Measurements from ENCODE around the gene ENHO.
A peak's percentile ranks its signal among the peaks of the same experiment; 100 is the strongest.

The ENHO gene

DNA sequence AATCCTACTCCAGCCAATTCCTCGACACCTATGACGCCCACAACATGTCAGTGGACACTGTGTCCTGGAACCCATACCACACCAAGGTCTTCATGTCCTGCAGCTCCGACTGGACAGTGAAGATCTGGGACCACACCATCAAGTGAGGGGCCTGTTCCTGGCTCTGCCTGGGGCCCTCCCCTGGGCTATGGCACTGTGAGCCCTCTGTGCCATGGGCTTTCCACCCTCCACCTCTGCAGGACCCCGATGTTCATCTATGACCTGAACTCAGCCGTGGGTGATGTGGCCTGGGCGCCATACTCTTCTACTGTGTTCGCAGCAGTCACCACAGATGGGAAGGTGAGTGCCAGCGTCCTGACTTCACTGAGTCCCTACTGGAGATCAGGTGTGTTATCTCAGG is 8.4 kb downstream of the ENHO start:
- Histone ChIP-seq H3K4me1 (ENCODE audit: control insufficient read depth, low read length) (peaks cover 19% of the 10 kb centered on the region), H3F3A (ENCODE audit: control insufficient read depth, insufficient read depth) (no peaks in the 10 kb centered on the region), H3K36me3 (ENCODE audit: control insufficient read depth, low read length) (no peaks in the 10 kb centered on the region), H3K9me2 (replicated peaks; ENCODE audit: control insufficient read depth, low read length) (no peaks in the 10 kb centered on the region), H4K20me1 (ENCODE audit: control insufficient read depth, insufficient read depth, low read depth, low read length) (no peaks in the 10 kb centered on the region), H3K4me2 (ENCODE audit: low read length) (no peak overlapping the region), H3K27ac (ENCODE audit: low read depth, low read length) (no peak overlapping the region), H3K27me3 (ENCODE audit: control insufficient read depth, low read length) (peaks cover 5% of the 10 kb centered on the region; the same call in 1 of the 2 replicates), H3K4me3 (ENCODE audit: low read length) (no peak overlapping the region), H3K9me3 (ENCODE audit: control insufficient read depth, insufficient read depth, low read length) (no peaks in the 10 kb centered on the region), H3K79me2 (ENCODE audit: control insufficient read depth, low read length) (no peaks in the 10 kb centered on the region)
- no peak for TF ChIP-seq CTCF (IDR thresholded peaks at IDR 0.05; ENCODE audit: low read depth, low read length, poor library complexity, severe bottlenecking)
- no peak for TF ChIP-seq EZH2phosphoT487 (IDR thresholded peaks at IDR 0.05; ENCODE audit: borderline replicate concordance, low read length)

- no peak for TF ChIP-seq EZH2phosphoT487 (IDR thresholded peaks at IDR 0.05; ENCODE audit: borderline replicate concordance, low read length)
- no peak for TF ChIP-seq CTCF (IDR thresholded peaks at IDR 0.05; ENCODE audit: low read depth, low read length, poor library complexity, severe bottlenecking)
- no peaks in the 10 kb centered on the region for H3K9me3 ChIP-seq (ENCODE audit: control insufficient read depth, insufficient read depth, low read length)
- H3K4me3 ChIP-seq (ENCODE audit: low read length): no peak overlapping the region
- H4K20me1 ChIP-seq (ENCODE audit: control insufficient read depth, insufficient read depth, low read depth, low read length): no peaks in the 10 kb centered on the region
- H3K79me2 ChIP-seq (ENCODE audit: control insufficient read depth, low read length): no peaks in the 10 kb centered on the region
- H3F3A ChIP-seq (ENCODE audit: control insufficient read depth, insufficient read depth): no peaks in the 10 kb centered on the region
- peaks cover 13% of the 10 kb centered on the region for H3K4me1 ChIP-seq (ENCODE audit: control insufficient read depth, low read length)
- no peaks in the 10 kb centered on the region for H3K9me2 ChIP-seq (replicated peaks; ENCODE audit: control insufficient read depth, low read length)
- peaks cover 5% of the 10 kb centered on the region; the same call in 1 of the 2 replicates for H3K27me3 ChIP-seq (ENCODE audit: control insufficient read depth, low read length)
- no peak overlapping the region for H3K27ac ChIP-seq (ENCODE audit: low read depth, low read length)
- peak overlapping the region; percentile 26; the same call in 1 of the 2 replicates for H3K4me2 ChIP-seq (ENCODE audit: low read length)
- no peaks in the 10 kb centered on the region for H3K36me3 ChIP-seq (ENCODE audit: control insufficient read depth, low read length)
Measured at GRCh38 chr9:34513567-34514214, 9.1 kb downstream of the ENHO start.

GRCh38 chr9:34512131-34513078 is 10.4 kb downstream of the ENHO start:
- no peak overlapping the region for H3K4me3 ChIP-seq (ENCODE audit: low read length)
- no peaks in the 10 kb centered on the region for H3K36me3 ChIP-seq (ENCODE audit: control insufficient read depth, low read length)
- no peaks in the 10 kb centered on the region for H3K79me2 ChIP-seq (ENCODE audit: control insufficient read depth, low read length)
- peaks cover 10% of the 10 kb centered on the region for H3K4me1 ChIP-seq (ENCODE audit: control insufficient read depth, low read length)
- H3K4me2 ChIP-seq (ENCODE audit: low read length): no peak overlapping the region
- no peak overlapping the region for H3K27ac ChIP-seq (ENCODE audit: low read depth, low read length)
- TF ChIP-seq CTCF (IDR thresholded peaks at IDR 0.05; ENCODE audit: low read depth, low read length, poor library complexity, severe bottlenecking) (no peak), EZH2phosphoT487 (IDR thresholded peaks at IDR 0.05; ENCODE audit: borderline replicate concordance, low read length) (no peak)
- H3K27me3 ChIP-seq (ENCODE audit: control insufficient read depth, low read length): peaks cover 2% of the 10 kb centered on the region; the same call in 1 of the 2 replicates
- no peaks in the 10 kb centered on the region for H3F3A ChIP-seq (ENCODE audit: control insufficient read depth, insufficient read depth)
- H3K9me2 ChIP-seq (replicated peaks; ENCODE audit: control insufficient read depth, low read length): no peaks in the 10 kb centered on the region
- H4K20me1 ChIP-seq (ENCODE audit: control insufficient read depth, insufficient read depth, low read depth, low read length): no peaks in the 10 kb centered on the region
- no peaks in the 10 kb centered on the region for H3K9me3 ChIP-seq (ENCODE audit: control insufficient read depth, insufficient read depth, low read length)

All from DOHH2 (cell line).